Esophagus squamous epithelium (tissue), 4 donors: ENCODE data around the gene FOXB1.

Source experiments
- POLR2A ChIP-seq, 4 donors: fragments of 450-650 bp; IDR thresholded peaks; one replicate each; pipeline ENCODE4 v1.6.1; 2017; ENCODE audit warnings: antibody characterized with exemption in 4 of 4, mild to moderate bottlenecking in 4 of 4, moderate library complexity in 3 of 4
- TF ChIP-seq, protein P1 (sequence below), 6 experiments: fragments of 450-650 bp in 4 of 6; fragments of 200-600 bp in 2 of 6; sonication (generic) in 2 of 6; IDR thresholded peaks; one replicate each; pipeline ENCODE4 v1.5.1; 2016 to 2019; ENCODE audit warnings: antibody characterized with exemption in 6 of 6, mild to moderate bottlenecking in 4 of 6, moderate library complexity in 4 of 6

DNA sequence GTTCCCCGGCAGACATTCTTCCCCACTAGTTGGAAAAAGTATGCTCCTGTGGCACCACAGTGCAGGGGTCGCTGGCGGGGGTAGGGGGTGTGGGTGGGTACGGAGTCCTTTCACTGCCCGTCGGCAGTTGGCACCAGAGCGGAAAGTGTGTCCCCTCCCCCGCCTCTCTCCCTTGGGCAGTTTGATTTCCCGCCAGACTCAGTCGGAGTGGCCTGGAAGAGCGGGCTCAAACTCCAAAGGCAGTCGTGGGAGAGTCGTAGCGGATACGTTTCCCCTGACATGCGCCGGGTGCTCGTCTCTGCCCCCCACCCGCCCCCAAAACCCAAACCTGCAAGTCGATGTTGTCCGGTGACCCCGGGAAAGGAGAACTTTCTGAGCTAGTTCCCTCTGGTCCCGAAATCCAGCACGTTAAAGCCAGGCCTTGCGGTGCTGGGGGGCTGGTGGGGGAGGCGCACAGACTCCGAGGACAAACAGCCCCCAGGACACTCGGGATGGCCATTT is 4.4 kb upstream of the FOXB1 start:
- TF ChIP-seq, protein P1, sequence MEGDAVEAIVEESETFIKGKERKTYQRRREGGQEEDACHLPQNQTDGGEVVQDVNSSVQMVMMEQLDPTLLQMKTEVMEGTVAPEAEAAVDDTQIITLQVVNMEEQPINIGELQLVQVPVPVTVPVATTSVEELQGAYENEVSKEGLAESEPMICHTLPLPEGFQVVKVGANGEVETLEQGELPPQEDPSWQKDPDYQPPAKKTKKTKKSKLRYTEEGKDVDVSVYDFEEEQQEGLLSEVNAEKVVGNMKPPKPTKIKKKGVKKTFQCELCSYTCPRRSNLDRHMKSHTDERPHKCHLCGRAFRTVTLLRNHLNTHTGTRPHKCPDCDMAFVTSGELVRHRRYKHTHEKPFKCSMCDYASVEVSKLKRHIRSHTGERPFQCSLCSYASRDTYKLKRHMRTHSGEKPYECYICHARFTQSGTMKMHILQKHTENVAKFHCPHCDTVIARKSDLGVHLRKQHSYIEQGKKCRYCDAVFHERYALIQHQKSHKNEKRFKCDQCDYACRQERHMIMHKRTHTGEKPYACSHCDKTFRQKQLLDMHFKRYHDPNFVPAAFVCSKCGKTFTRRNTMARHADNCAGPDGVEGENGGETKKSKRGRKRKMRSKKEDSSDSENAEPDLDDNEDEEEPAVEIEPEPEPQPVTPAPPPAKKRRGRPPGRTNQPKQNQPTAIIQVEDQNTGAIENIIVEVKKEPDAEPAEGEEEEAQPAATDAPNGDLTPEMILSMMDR (IDR thresholded peaks at IDR 0.05), result no peak
- TF ChIP-seq POLR2A (IDR thresholded peaks at IDR 0.05), result no peak
